ENCODE data around the gene TBC1D4.

GRCh38 chr13:75410207-75410606 is 71.8 kb downstream of the TBC1D4 start:
- no peak for TF ChIP-seq SMC3 (conservative IDR thresholded peaks at IDR 0.05; ENCODE audit: poor library complexity)
- no peak for TF ChIP-seq EP300 (conservative IDR thresholded peaks at IDR 0.05; ENCODE audit: poor library complexity, severe bottlenecking)
- TF ChIP-seq, protein P1, sequence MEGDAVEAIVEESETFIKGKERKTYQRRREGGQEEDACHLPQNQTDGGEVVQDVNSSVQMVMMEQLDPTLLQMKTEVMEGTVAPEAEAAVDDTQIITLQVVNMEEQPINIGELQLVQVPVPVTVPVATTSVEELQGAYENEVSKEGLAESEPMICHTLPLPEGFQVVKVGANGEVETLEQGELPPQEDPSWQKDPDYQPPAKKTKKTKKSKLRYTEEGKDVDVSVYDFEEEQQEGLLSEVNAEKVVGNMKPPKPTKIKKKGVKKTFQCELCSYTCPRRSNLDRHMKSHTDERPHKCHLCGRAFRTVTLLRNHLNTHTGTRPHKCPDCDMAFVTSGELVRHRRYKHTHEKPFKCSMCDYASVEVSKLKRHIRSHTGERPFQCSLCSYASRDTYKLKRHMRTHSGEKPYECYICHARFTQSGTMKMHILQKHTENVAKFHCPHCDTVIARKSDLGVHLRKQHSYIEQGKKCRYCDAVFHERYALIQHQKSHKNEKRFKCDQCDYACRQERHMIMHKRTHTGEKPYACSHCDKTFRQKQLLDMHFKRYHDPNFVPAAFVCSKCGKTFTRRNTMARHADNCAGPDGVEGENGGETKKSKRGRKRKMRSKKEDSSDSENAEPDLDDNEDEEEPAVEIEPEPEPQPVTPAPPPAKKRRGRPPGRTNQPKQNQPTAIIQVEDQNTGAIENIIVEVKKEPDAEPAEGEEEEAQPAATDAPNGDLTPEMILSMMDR (IDR thresholded peaks at IDR 0.05; ENCODE audit: poor library complexity, severe bottlenecking) = no peak
- no peak for TF ChIP-seq EZH2 (IDR thresholded peaks at IDR 0.05; ENCODE audit: borderline replicate concordance, insufficient read depth, low read length, poor library complexity, severe bottlenecking)
- no peak for TF ChIP-seq REST (IDR thresholded peaks at IDR 0.05; ENCODE audit: borderline replicate concordance)
- no peak for TF ChIP-seq POLR2AphosphoS5 (IDR thresholded peaks at IDR 0.05)
- TF ChIP-seq MXI1 (conservative IDR thresholded peaks at IDR 0.05; ENCODE audit: poor library complexity, severe bottlenecking) = no peak
- TF ChIP-seq TAF1 (IDR thresholded peaks at IDR 0.05; ENCODE audit: low read depth) = no peak
- no peak for TF ChIP-seq RAD21 (conservative IDR thresholded peaks at IDR 0.05)
